ENCODE measurements around the gene F8. TPM values are rescaled to one million over a fixed set of nuclear protein-coding genes. Genes with fewer than 3 reads are reported as not detected.

The F8 gene
- total and polyA plus RNA-seq, 2 of the 4 experiments (the other 2 are of a cell fraction) = 1.4 to 1.5 TPM

DNA sequence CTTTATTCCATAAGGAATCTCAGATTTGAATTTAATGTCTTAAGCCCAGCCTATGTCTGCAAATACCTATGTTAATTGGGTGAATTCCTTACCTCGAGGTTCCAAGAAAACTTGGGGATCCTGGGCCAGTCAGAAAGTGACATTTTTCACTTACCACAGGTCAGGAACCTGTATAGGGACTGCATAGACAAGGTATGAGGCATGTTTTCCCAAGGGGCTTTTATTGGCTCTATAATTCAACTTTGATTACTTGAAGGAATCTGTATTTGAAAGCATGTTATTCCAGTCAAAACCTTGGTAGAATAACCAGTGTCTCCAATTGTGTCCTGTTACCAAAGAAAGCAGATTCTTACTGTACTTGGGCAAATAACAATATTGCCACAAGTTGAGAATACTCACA lies 208.7 kb downstream of the F8 start:
- no peak overlapping the region for H2AFZ ChIP-seq (replicated peaks; ENCODE audit: low read length, poor library complexity)
- no peak overlapping the region for H3K14ac ChIP-seq (replicated peaks; ENCODE audit: low read depth, low read length)
- H4K5ac ChIP-seq (ENCODE audit: low read depth, low read length) = no peak overlapping the region
- no peak overlapping the region for H3K4me2 ChIP-seq (ENCODE audit: low read depth, low read length)
- no peak overlapping the region for H2BK15ac ChIP-seq (ENCODE audit: low read depth, low read length)
- no peak overlapping the region for H3K56ac ChIP-seq (ENCODE audit: extremely low read depth, insufficient read depth, low read length)
- H3K9me3 ChIP-seq (ENCODE audit: control insufficient read depth, insufficient read depth, low read length) = no peaks in the 10 kb centered on the region
- TF ChIP-seq MAZ (IDR thresholded peaks at IDR 0.05; ENCODE audit: borderline replicate concordance, low read depth, low read length) (no peak), FOS (IDR thresholded peaks at IDR 0.05; ENCODE audit: low read depth, low read length) (no peak), RFX5 (IDR thresholded peaks at IDR 0.05; ENCODE audit: low read depth, low read length) (no peak)
- no TSS peak for BruUV-seq (replicated peaks)
- H2AK5ac ChIP-seq (ENCODE audit: low read depth, low read length) = no peak overlapping the region
- no peak overlapping the region for H3K18ac ChIP-seq (ENCODE audit: low read depth, low read length)
- H4K91ac ChIP-seq (ENCODE audit: insufficient read depth, low read depth, low read length) = no peak overlapping the region
- H3K4me3 ChIP-seq (ENCODE audit: insufficient read depth, low read depth, low read length) = no peak overlapping the region
- ATAC-seq (ENCODE audit: low read depth) = no peak
- WGBS, 2 experiments (ENCODE audit: extremely low coverage in 2 of 2, insufficient read length in 1 of 2) = no CpG with 5 or more reads among the region's 1 CpG
- no peak overlapping the region for H3K4ac ChIP-seq (ENCODE audit: low read depth, low read length)
- H3K4me1 ChIP-seq (ENCODE audit: control insufficient read depth, insufficient read depth, low read length) = no peaks in the 10 kb centered on the region
- no peaks in the 10 kb centered on the region for H3K27me3 ChIP-seq (ENCODE audit: control insufficient read depth, insufficient read depth, low read length)
- no peaks in the 10 kb centered on the region for H3K9me1 ChIP-seq (ENCODE audit: insufficient read depth, low read length)
- H3K27ac ChIP-seq (ENCODE audit: insufficient read depth, low read length) = no peak overlapping the region
- dilution Hi-C loops (cut with HindIII; ENCODE audit: low sequenced_read_pairs, unreplicated experiment) = no loop called here
- H3K23ac ChIP-seq (ENCODE audit: low read depth, low read length) = no peak overlapping the region
- CTCF ChIA-PET = no interaction called here
- no peak overlapping the region for H3K9ac ChIP-seq (ENCODE audit: low read depth, low read length)
- in situ Hi-C loops (cut with MboI; ENCODE audit: low sequenced_read_pairs) = no loop called here
- H2AK9ac ChIP-seq (replicated peaks; ENCODE audit: low read depth, low read length, poor library complexity) = no peak overlapping the region
- no peak overlapping the region for H2BK20ac ChIP-seq (ENCODE audit: low read depth, low read length)
- no peaks in the 10 kb centered on the region for H4K20me1 ChIP-seq (ENCODE audit: insufficient read depth, low read length)
- H3K36me3 ChIP-seq (ENCODE audit: control insufficient read depth, insufficient read depth, low read length) = no peaks in the 10 kb centered on the region
- POLR2A ChIA-PET (ENCODE audit: unreplicated experiment) = no interaction called here
- H2BK5ac ChIP-seq (ENCODE audit: low read depth, low read length, poor library complexity, severe bottlenecking) = no peak overlapping the region
- no peak overlapping the region for H4K8ac ChIP-seq (ENCODE audit: low read depth in 2 of 2, low read length in 2 of 2)
- no peak overlapping the region for H2BK120ac ChIP-seq (ENCODE audit: low read depth, low read length)
- intact Hi-C loops (cut with micrococcal nuclease) = no loop called here
- DNase-seq = no peak
- H3K79me1 ChIP-seq (ENCODE audit: low read depth in 1 of 2, low read length in 2 of 2) = no peaks in the 10 kb centered on the region
